HG02763 (cell line): ENCODE data around the gene RBPJL.

ENCODE experiments used
- ATAC-seq: cut with Tn5 transposase; IDR thresholded peaks from one replicate; pipeline ENCODE4 v1.9.1; 2021; ENCODE audit warnings: mild to moderate bottlenecking, moderate library complexity; ENCODE audit not compliant: unreplicated experiment

The RBPJL gene

GRCh38 chr20:45293041-45294002 is 13.3 kb upstream of the RBPJL start:
- no peak for ATAC-seq

GRCh38 chr20:45294003-45294368 is 12.7 kb upstream of the RBPJL start:
- ATAC-seq = no peak

- ATAC-seq = no peak
These were observed 12.0 kb upstream of the RBPJL start for GRCh38 chr20:45294659-45295058.

GRCh38 chr20:45297786-45298497 is 8.7 kb upstream of the RBPJL start:
- ATAC-seq = no peak

- no peak for ATAC-seq
These were observed 6.9 kb upstream of the RBPJL start for GRCh38 chr20:45299786-45300185.

GRCh38 chr20:45300961-45301360 is 5.7 kb upstream of the RBPJL start:
- no peak for ATAC-seq

GRCh38 chr20:45301824-45302271 is 4.8 kb upstream of the RBPJL start:
- no peak for ATAC-seq

- no peak for ATAC-seq
These were observed 2.8 kb upstream of the RBPJL start for GRCh38 chr20:45303586-45304463.

GRCh38 chr20:45304464-45304999 is 2.1 kb upstream of the RBPJL start:
- ATAC-seq = no peak

- ATAC-seq = no peak
These were observed 1.4 kb upstream of the RBPJL start for GRCh38 chr20:45305262-45305661.

- no peak for ATAC-seq
These were observed 518 bp downstream of the RBPJL start for GRCh38 chr20:45307076-45307640.

- no peak for ATAC-seq
These were observed 1.6 kb downstream of the RBPJL start, which contains the start of gene MATN4 for GRCh38 chr20:45308117-45308778. TSS of gene MATN4 (minus strand) at chr20:45308299. CDS start at chr20:45305582, 2,717 bp downstream.

- no peak for ATAC-seq
These were observed 2.4 kb downstream of the RBPJL start for GRCh38 chr20:45309075-45309474.

GRCh38 chr20:45311589-45312211 is 5.1 kb downstream of the RBPJL start:
- no peak for ATAC-seq

- no peak for ATAC-seq
These were observed 5.6 kb downstream of the RBPJL start for GRCh38 chr20:45312241-45312640.

- ATAC-seq = no peak
These were observed 6.5 kb downstream of the RBPJL start for GRCh38 chr20:45313065-45313695.

GRCh38 chr20:45313943-45314342 is 7.3 kb downstream of the RBPJL start:
- ATAC-seq = no peak

GRCh38 chr20:45315672-45316071 is 9.0 kb downstream of the RBPJL start:
- ATAC-seq = no peak
